ENCODE data around the gene TRUB1.
A peak's percentile ranks its signal among the peaks of the same experiment; 100 is the strongest.

TRUB1 gene

DNA sequence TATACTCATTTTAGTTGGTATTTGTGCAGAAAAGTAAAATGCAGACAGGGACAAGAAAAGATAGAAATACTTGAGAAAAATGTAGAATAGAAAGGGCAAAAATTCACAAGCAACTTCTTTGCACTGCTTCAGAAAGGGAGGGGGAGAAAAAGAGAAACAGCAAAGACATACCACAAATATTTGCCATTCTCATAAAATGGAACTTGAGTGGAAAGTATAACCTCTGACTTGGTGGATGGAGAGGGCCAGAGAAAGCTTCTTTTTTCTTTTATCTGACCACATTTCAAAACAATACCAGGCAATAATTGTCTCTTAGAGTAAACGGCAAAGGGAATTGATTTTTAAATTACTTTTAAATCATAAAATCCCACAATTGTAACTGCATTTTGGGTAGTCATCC, 35.8 kb upstream of the TRUB1 start:
- DNase-seq (ENCODE audit: extremely low spot score) = no peak
- POLR2A ChIA-PET = no interaction called here
- CTCF ChIA-PET = interaction anchor here (5.1 kb wide), 1 partner anchor 23 kb away, joined by 23 read pairs; no protein-coding TSS in a partner anchor
- TF ChIP-seq, protein P1, sequence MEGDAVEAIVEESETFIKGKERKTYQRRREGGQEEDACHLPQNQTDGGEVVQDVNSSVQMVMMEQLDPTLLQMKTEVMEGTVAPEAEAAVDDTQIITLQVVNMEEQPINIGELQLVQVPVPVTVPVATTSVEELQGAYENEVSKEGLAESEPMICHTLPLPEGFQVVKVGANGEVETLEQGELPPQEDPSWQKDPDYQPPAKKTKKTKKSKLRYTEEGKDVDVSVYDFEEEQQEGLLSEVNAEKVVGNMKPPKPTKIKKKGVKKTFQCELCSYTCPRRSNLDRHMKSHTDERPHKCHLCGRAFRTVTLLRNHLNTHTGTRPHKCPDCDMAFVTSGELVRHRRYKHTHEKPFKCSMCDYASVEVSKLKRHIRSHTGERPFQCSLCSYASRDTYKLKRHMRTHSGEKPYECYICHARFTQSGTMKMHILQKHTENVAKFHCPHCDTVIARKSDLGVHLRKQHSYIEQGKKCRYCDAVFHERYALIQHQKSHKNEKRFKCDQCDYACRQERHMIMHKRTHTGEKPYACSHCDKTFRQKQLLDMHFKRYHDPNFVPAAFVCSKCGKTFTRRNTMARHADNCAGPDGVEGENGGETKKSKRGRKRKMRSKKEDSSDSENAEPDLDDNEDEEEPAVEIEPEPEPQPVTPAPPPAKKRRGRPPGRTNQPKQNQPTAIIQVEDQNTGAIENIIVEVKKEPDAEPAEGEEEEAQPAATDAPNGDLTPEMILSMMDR (IDR thresholded peaks at IDR 0.05; ENCODE audit: control extremely low read depth, extremely low read depth, low read depth, missing control alignments) = no peak

DNA sequence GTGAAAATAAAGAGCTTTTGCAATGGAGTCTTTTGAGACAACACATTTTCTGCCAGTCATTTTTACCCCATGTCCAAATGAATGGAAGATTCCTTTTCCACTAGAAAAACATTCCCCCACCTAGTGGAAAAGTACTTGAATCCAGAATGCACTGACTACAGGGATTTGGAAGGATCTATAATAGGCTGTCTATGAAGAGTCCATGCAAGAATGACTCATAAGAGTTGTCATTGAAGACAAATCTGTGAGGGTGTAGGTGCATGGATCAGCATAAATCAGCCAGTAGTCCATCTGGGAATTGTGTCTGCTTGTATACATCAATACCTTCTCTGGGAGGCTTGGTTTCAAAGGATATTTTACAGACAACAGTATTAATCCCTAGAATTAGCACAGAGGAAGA, 32.5 kb upstream of the TRUB1 start:
- TF ChIP-seq, protein P1 (IDR thresholded peaks at IDR 0.05; ENCODE audit: control extremely low read depth, extremely low read depth, low read depth, missing control alignments) = no peak
- DNase-seq (ENCODE audit: extremely low spot score) = no peak
- ChIA-PET CTCF (no interaction called here), POLR2A (no interaction called here)

DNA sequence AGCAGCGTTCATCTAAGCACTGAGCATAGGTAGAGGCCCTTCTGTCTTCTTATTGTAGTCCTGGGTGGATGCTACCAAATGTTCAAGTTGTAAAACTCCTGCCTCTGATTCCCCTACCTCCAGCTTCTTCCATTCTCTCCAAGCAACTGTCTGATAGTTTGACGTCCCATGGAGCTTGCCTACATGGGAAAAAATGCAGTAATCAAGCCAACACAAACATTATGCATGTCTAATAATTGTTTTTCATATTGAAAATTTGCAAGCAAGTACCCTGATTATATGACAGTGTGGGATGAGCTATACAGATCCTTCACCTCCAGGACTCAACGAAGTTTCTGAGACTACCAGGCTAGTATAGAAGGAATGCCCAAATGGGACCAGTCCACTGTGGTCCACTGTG, 31.0 kb upstream of the TRUB1 start:
- TF ChIP-seq, protein P1 (IDR thresholded peaks at IDR 0.05; ENCODE audit: control extremely low read depth, extremely low read depth, low read depth, missing control alignments) = no peak
- CTCF ChIA-PET = interaction anchor here (1.1 kb wide), 1 partner anchor 17 kb away, joined by 3 read pairs; no protein-coding TSS in a partner anchor
- POLR2A ChIA-PET = no interaction called here
- no peak for DNase-seq (ENCODE audit: extremely low spot score)

DNA sequence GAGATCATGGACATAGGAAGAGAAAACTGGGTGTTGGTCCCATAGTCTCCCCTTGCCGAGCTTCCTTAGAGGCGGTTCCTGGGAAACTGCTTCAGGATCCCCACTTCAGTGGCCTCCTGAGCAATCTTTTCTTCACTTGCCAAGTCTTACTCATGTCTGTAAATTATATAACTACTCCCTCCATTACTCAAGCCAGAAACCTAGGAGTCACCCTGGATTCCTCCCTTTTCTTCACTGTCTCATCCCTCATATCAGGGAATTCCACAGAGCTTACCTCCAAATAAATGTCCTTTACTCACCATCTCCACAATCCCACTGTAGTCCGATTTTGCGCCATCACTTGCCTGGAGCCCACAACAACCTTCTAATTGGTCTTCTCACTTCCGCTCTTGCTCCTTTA, 29.1 kb upstream of the TRUB1 start:
- TF ChIP-seq, protein P1 (IDR thresholded peaks at IDR 0.05; ENCODE audit: control extremely low read depth, extremely low read depth, low read depth, missing control alignments) = no peak
- POLR2A ChIA-PET = no interaction called here
- no peak for DNase-seq (ENCODE audit: extremely low spot score)
- CTCF ChIA-PET = interaction anchor here (0.9 to 1.5 kb wide), 3 partner anchors 8 to 76 kb away, joined by 3 to 5 read pairs (median 4); no protein-coding TSS in a partner anchor

DNA sequence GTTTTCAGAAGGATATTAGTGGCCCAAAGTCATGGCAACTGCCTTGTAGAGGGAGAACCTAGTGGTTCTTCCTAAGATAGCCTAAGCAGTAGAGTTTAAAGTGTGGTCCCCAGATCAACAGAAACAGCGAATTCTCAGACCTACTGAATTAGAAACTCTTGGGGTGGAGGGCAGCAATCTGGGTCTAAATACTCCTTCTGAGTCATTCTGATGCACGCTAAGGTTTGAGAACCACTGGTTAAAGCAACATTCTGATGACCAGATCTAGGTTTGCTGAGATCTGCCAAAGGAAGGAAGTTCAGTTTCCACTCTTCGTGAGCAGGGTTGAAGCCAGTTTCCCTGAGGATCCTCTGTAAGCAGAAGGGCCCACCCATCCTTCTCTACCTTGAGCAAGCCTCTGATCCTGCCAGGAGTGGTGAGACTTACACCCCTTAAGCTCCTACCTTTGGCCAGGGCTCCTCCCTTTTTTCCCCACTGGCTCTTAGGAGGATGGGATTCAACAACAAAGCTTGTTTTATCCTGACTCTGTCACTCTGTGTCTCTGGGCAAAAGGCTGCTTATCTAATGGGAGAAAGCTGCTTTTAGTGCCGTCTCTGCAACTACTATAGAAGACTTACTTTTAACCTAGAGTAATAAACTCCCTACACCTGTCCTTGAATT, 26.8 kb upstream of the TRUB1 start:
- peak; percentile 9 for DNase-seq (ENCODE audit: extremely low spot score)
- TF ChIP-seq, protein P1 (IDR thresholded peaks at IDR 0.05; ENCODE audit: control extremely low read depth, extremely low read depth, low read depth, missing control alignments) = no peak
- ChIA-PET CTCF (interaction anchor here (1.0 to 2.6 kb wide), 4 partner anchors 17 to 213 kb away, joined by 3 to 15 read pairs (median 4); no protein-coding TSS in a partner anchor), POLR2A (no interaction called here)

DNA sequence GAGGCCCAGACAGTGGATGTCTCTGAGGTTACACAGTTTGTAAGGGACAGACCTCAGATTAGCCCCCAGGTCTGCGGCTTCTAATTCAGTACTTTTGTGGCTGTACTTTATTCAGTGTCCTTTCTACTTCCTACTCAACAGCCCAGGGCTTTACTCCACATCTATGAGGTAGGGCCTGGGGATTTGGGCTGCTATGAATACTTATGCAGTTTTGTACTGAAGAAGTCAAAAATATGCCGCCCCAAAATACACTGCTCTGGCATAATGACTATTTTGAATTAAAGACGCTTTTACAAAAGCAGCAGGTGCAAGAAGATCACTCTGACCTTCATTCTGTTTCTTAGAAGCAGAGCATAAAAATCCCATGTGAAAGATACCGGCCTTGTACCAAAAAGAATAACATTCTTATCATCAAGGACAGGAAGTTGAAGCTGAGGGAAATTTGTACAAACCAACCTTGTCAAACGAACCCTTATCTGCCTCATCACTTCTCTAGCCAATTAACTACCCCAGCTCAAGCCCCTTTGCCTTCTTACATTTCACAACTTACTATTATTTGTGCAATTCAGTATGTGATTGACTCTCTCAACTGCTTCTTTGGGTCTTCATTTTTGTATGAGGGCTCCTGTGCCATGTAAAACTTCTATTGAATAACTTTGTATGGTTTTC, 26.1 kb upstream of the TRUB1 start:
- TF ChIP-seq, protein P1 (IDR thresholded peaks at IDR 0.05; ENCODE audit: control extremely low read depth, extremely low read depth, low read depth, missing control alignments) = no peak
- POLR2A ChIA-PET = no interaction called here
- CTCF ChIA-PET = interaction anchor here (1.0 to 2.6 kb wide), 5 partner anchors 11 to 212 kb away, joined by 3 to 15 read pairs (median 5); no protein-coding TSS in a partner anchor
- DNase-seq (ENCODE audit: extremely low spot score) = no peak
